ENCODE results near the gene RPN1.

Gene RPN1

GRCh38 chr3:128648940-128649663 is 1.5 kb downstream of the RPN1 start:
- DNase-seq (ENCODE audit: low read depth, low spot score), result peak; percentile 16

- no peak for DNase-seq (ENCODE audit: low read depth, low spot score)
Measured at GRCh38 chr3:128648402-128648801, 2.2 kb downstream of the RPN1 start.

- DNase-seq (ENCODE audit: low read depth, low spot score), result no peak
Measured at GRCh38 chr3:128647307-128647706, 3.3 kb downstream of the RPN1 start.

GRCh38 chr3:128634075-128634611 is 16.5 kb downstream of the RPN1 start:
- no peak for DNase-seq (ENCODE audit: low read depth, low spot score)

- DNase-seq (ENCODE audit: low read depth, low spot score), result no peak
Measured at GRCh38 chr3:128632301-128632700, 18.3 kb downstream of the RPN1 start.

GRCh38 chr3:128629936-128630335 is 20.7 kb downstream of the RPN1 start:
- DNase-seq (ENCODE audit: low read depth, low spot score), result no peak

- no peak for DNase-seq (ENCODE audit: low read depth, low spot score)
Measured at GRCh38 chr3:128625409-128625945, 25.1 kb downstream of the RPN1 start.

- no peak for DNase-seq (ENCODE audit: low read depth, low spot score)
Measured at GRCh38 chr3:128624526-128625138, 26.0 kb downstream of the RPN1 start.

- DNase-seq (ENCODE audit: low read depth, low spot score), result no peak
Measured at GRCh38 chr3:128623762-128624176, 26.8 kb downstream of the RPN1 start.

GRCh38 chr3:128621931-128622330 is 28.7 kb downstream of the RPN1 start:
- DNase-seq (ENCODE audit: low read depth, low spot score), result no peak

- no peak for DNase-seq (ENCODE audit: low read depth, low spot score)
Measured at GRCh38 chr3:128621234-128621633, 29.4 kb downstream of the RPN1 start.

GRCh38 chr3:128620268-128620691 is 30.3 kb downstream of the RPN1 start:
- no peak for DNase-seq (ENCODE audit: low read depth, low spot score)

- DNase-seq (ENCODE audit: low read depth, low spot score), result peak; percentile 31
Measured at GRCh38 chr3:128619146-128619890, 31.3 kb downstream of the RPN1 start.

- no peak for DNase-seq (ENCODE audit: low read depth, low spot score)
Measured at GRCh38 chr3:128618398-128618726, 32.3 kb downstream of the RPN1 start.

- peak; percentile 99 for DNase-seq (ENCODE audit: low read depth, low spot score)
Measured at GRCh38 chr3:128617557-128618397, 32.8 kb downstream of the RPN1 start.

- no peak for DNase-seq (ENCODE audit: low read depth, low spot score)
Measured at GRCh38 chr3:128617270-128617556, 33.4 kb downstream of the RPN1 start.

GRCh38 chr3:128616516-128617269 is 33.9 kb downstream of the RPN1 start:
- DNase-seq (ENCODE audit: low read depth, low spot score), result no peak

- no peak for DNase-seq (ENCODE audit: low read depth, low spot score)
Measured at GRCh38 chr3:128614076-128614475, 36.5 kb downstream of the RPN1 start.

- no peak for DNase-seq (ENCODE audit: low read depth, low spot score)
Measured at GRCh38 chr3:128613083-128613829, 37.4 kb downstream of the RPN1 start.

GRCh38 chr3:128610451-128611070 is 40.1 kb downstream of the RPN1 start:
- no peak for DNase-seq (ENCODE audit: low read depth, low spot score)
